HUES48 (cell line): ENCODE data around the gene HOXD3.

Experiments
- H3K27ac ChIP-seq: one replicate; pipeline ENCODE4 v1.7.0; 2013; ENCODE audit warnings: low read depth, low read length, inconsistent platforms
- H3K27me3 ChIP-seq: 2 replicates; pipeline ENCODE4 v1.6.1; 2013; ENCODE audit warnings: mild to moderate bottlenecking, low read length; ENCODE audit not compliant: control insufficient read depth, insufficient read depth
- H3K36me3 ChIP-seq: 2 replicates; pipeline ENCODE4 v1.6.1; 2013; ENCODE audit warnings: low read length; ENCODE audit not compliant: control insufficient read depth, insufficient read depth
- H3K4me1 ChIP-seq: 2 replicates; pipeline ENCODE4 v1.6.1; 2013; ENCODE audit warnings: mild to moderate bottlenecking, low read length; ENCODE audit not compliant: control insufficient read depth, insufficient read depth
- H3K4me3 ChIP-seq: 2 replicates; pipeline ENCODE4 v1.5.1; 2013; ENCODE audit warnings: mild to moderate bottlenecking, low read depth, low read length
- H3K9ac ChIP-seq: 2 replicates; pipeline ENCODE4 v1.6.1; 2013; ENCODE audit warnings: mild to moderate bottlenecking, low read depth, low read length, moderate library complexity
- H3K9me3 ChIP-seq: 2 replicates; pipeline ENCODE4 v1.6.1; 2013; ENCODE audit warnings: low read length; ENCODE audit not compliant: control insufficient read depth, insufficient read depth

Gene HOXD3

GRCh38 chr2:176147800-176148496, 9.2 kb upstream of the HOXD3 start:
- Histone ChIP-seq H3K27me3 (peaks cover 100% of the 10 kb centered on the region), H3K9me3 (peaks cover 3% of the 10 kb centered on the region; the same call in 1 of the 2 replicates), H3K9ac (no peak overlapping the region), H3K27ac (no peak overlapping the region), H3K36me3 (no peaks in the 10 kb centered on the region), H3K4me3 (no peak overlapping the region), H3K4me1 (peaks cover 5% of the 10 kb centered on the region; the same call in 1 of the 2 replicates)

DNA sequence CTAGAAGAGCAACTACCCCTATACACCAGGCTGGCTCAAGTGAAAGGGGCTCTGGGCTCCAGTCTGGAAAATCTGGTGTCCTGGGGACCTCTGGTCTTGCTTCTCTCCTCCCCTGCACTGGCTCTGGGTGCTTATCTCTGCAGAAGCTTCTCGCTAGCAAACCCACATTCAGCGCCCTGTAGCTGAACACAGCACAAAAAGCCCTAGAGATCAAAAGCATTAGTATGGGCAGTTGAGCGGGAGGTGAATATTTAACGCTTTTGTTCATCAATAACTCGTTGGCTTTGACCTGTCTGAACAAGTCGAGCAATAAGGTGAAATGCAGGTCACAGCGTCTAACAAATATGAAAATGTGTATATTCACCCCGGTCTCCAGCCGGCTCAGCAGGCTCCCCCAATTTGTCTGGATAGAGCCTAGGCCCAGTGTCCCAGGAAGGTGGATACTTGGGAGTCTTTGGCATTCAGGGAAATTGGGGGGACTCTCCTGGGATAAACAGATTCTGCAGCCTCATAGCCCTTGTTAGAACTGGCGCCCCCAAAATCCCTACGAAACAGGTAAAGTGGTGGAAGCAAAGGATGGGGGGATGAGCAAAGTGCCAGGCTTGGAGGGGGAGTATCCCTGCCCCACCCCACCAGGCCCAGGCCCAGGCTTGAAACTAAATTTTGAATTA, 8.2 kb upstream of the HOXD3 start:
- H3K9me3 ChIP-seq = peaks cover 3% of the 10 kb centered on the region; the same call in 1 of the 2 replicates
- peaks cover 5% of the 10 kb centered on the region; the same call in 1 of the 2 replicates for H3K4me1 ChIP-seq
- no peak overlapping the region for H3K9ac ChIP-seq
- no peaks in the 10 kb centered on the region for H3K36me3 ChIP-seq
- H3K4me3 ChIP-seq = no peak overlapping the region
- no peak overlapping the region for H3K27ac ChIP-seq
- peaks cover 100% of the 10 kb centered on the region for H3K27me3 ChIP-seq

DNA sequence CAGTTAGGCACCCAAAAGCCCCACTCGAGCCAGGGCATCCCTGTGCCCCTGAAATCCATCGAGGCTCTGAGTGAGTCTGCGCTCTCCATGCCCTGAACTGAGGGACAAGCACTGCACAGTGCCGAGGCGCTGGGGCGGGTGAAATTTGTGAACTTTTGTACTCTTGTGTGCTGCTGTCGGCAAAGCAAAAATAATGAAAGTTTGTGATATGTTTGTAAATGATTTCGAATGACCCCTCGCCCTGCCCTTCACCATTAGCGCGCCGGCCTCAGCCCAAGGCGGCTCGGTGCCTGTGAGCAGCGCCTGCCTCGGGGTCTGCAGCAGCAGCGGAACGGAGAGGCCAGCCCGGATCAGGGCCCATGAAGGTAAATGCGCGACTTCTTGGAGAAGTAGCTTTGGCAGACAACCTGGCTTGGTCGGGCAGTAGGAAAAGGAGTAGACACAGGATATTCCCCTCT, 7.6 kb upstream of the HOXD3 start:
- peaks cover 5% of the 10 kb centered on the region; the same call in 1 of the 2 replicates for H3K4me1 ChIP-seq
- H3K4me3 ChIP-seq = no peak overlapping the region
- no peaks in the 10 kb centered on the region for H3K36me3 ChIP-seq
- peaks cover 3% of the 10 kb centered on the region; the same call in 1 of the 2 replicates for H3K9me3 ChIP-seq
- H3K27me3 ChIP-seq = peaks cover 100% of the 10 kb centered on the region
- no peak overlapping the region for H3K27ac ChIP-seq
- H3K9ac ChIP-seq = no peak overlapping the region

DNA sequence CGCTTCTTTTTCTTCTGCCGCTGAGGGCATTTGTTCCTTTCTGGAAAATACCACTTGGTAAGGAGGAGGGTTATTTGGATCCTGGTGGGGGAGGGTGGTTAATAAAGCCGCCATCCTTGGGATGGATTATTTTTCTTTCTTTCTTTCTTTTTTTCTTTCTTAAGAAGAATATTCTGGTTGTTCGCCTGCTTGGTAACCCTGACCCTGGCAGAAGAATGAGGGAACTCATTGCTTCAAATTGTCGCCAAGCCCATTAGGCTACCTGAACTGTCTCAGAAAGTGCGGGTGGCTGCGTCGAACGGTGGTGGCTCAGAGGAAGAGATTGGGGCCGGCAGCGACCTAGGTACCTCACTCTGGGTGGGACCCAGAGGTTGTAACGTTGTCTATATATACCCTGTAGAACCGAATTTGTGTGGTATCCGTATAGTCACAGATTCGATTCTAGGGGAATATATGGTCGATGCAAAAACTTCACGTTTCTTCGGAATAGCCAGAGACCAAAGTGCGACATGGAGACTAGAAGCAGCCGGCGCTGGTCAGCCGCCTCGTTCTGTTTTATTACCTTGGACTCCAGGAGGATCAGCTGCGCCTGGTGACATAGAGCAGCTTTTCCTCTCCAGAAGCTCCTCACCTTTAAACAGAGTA, 7.0 kb upstream of the HOXD3 start:
- H3K36me3 ChIP-seq = no peaks in the 10 kb centered on the region
- H3K9ac ChIP-seq = no peak overlapping the region
- H3K4me3 ChIP-seq = no peak overlapping the region
- H3K9me3 ChIP-seq = peaks cover 3% of the 10 kb centered on the region; the same call in 1 of the 2 replicates
- H3K27me3 ChIP-seq = peaks cover 100% of the 10 kb centered on the region
- peaks cover 5% of the 10 kb centered on the region; the same call in 1 of the 2 replicates for H3K4me1 ChIP-seq
- no peak overlapping the region for H3K27ac ChIP-seq

- Histone ChIP-seq H3K27ac (no peak overlapping the region), H3K27me3 (peaks cover 100% of the 10 kb centered on the region), H3K36me3 (no peaks in the 10 kb centered on the region), H3K9ac (no peak overlapping the region), H3K4me3 (no peak overlapping the region), H3K9me3 (peaks cover 3% of the 10 kb centered on the region; the same call in 1 of the 2 replicates), H3K4me1 (peaks cover 12% of the 10 kb centered on the region; the same call in 1 of the 2 replicates)
Observed at GRCh38 chr2:176150584-176151441, 6.3 kb upstream of the HOXD3 start.

DNA sequence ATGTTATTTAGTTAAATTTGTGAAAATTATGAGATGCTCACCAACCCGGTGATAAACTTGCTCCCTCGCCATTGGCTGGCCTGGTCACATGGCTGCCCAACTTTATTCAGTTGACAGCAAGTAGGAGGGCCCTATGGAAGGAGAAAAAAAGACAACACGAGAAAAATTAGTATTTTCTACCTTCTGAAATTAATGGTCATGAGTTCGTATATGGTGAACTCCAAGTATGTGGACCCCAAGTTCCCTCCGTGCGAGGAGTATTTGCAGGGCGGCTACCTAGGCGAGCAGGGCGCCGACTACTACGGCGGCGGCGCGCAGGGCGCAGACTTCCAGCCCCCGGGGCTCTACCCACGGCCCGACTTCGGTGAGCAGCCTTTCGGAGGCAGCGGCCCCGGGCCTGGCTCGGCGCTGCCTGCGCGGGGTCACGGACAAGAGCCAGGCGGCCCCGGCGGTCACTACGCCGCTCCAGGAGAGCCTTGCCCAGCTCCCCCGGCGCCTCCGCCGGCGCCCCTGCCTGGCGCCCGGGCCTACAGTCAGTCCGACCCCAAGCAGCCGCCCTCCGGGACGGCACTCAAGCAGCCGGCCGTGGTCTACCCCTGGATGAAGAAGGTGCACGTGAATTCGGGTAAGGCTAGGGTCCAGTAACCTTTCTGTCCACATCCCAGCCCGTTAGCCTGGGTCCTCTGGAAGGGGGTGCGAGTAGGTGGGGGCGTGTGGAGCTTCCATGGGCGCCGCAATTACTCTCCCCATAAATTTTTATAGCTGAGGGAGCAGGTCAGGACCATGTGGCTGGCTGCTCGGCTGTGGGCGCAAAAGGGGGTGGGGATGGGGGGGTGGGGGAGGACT, 5.4 kb upstream of the HOXD3 start, which contains the start of gene HOXD4:
Gene HOXD4, plus strand, starts transcription at position 109 of the 846 bp plus-strand sequence. Its CDS starts 84 bp downstream, at position 193.
- peak within 1 kb of the TSS; percentile 17; the same call in 1 of the 2 replicates for H3K4me3 ChIP-seq

DNA sequence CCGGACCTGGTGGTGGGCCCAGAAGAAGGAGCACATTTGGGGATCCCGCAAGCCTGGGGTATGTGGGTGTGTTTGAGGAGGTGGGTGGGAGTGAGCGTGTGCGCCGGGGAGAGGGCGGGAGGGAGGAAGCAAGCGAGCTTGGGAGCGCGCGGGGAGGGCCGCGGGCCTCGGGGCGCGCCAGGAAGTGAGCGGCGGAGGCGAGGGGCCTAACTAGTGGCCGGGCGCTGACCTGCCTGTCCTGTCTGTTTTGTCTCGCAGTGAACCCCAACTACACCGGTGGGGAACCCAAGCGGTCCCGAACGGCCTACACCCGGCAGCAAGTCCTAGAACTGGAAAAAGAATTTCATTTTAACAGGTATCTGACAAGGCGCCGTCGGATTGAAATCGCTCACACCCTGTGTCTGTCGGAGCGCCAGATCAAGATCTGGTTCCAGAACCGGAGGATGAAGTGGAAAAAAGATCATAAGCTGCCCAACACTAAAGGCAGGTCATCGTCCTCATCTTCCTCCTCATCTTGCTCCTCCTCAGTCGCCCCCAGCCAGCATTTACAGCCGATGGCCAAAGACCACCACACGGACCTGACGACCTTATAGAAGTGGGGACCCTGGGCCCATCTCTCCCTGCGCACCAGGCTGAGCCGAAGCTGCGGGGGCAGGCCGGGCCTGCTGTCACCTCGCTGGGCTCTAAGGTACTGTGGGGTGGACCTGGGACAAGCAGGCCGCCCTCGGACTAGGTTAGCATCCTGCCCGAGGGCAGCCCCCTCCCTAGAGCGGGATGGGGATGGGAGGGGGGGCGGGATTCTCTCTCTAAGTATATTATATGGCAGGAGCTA, 4.5 kb upstream of the HOXD3 start:
- no peak overlapping the region for H3K27ac ChIP-seq
- peaks cover 100% of the 10 kb centered on the region for H3K27me3 ChIP-seq
- H3K4me3 ChIP-seq = no peak overlapping the region
- no peak overlapping the region for H3K9ac ChIP-seq
- peaks cover 12% of the 10 kb centered on the region; the same call in 1 of the 2 replicates for H3K4me1 ChIP-seq
- no peaks in the 10 kb centered on the region for H3K9me3 ChIP-seq
- H3K36me3 ChIP-seq = no peaks in the 10 kb centered on the region

More for the DNA sequence above, 5.4 kb upstream of the HOXD3 start, which contains the start of gene HOXD4:
- no peak within 1 kb of the TSS for H3K9ac ChIP-seq
- no peak within 1 kb of the TSS for H3K27ac ChIP-seq
- H3K27me3 ChIP-seq = peaks cover 100% of the 10 kb centered on the region
- peaks cover 2% of the 10 kb centered on the region; the same call in 1 of the 2 replicates for H3K9me3 ChIP-seq
- peaks cover 12% of the 10 kb centered on the region; the same call in 1 of the 2 replicates for H3K4me1 ChIP-seq
- H3K36me3 ChIP-seq = no peaks in the 10 kb centered on the region

DNA sequence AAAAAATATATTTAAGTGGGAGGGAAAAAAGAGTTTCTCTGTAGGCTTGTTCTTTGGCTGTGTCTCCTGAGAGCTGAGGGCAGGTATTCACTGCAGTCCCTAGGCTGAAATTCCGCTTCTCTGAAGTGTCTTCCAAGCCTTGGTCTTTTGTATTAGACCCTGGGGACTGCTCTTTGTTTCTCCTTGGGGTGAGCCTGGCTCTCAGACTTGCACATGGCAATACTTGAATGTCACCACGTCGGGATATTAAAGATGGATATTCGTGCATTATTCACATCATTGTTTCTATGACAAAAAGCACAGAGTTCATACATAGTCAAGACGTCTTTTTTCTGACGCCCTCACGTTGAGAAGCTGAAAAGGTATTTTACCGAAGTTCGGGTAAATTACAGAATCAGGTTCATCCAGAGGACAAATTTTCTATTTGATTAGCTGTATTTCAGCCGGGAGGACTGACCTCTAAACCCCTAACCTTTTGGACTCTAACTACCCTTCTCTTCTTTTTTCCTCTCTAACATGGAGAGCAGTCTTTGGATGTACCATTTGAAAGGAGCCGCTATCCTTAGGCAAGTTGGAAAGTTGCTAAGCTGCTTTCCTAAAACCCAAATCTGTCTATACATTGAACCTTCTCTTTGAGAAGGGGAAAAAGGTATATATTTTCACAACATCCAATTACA, 2.4 kb upstream of the HOXD3 start:
- no peak overlapping the region for H3K4me3 ChIP-seq
- no peaks in the 10 kb centered on the region for H3K9me3 ChIP-seq
- peaks cover 100% of the 10 kb centered on the region for H3K27me3 ChIP-seq
- H3K36me3 ChIP-seq = no peaks in the 10 kb centered on the region
- H3K9ac ChIP-seq = no peak overlapping the region
- H3K4me1 ChIP-seq = peaks cover 12% of the 10 kb centered on the region; the same call in 1 of the 2 replicates
- no peak overlapping the region for H3K27ac ChIP-seq
